NOMO-1 (cell line): Measurements from ENCODE around the gene TESK1.
"Not testable (repeated sequence)": the region's sequence is repeated elsewhere in the genome, so short reads cannot be mapped to it uniquely, and the experiment has no call there.

Experiments
- DNase-seq, 2 experiments: peaks; one replicate each; lab custom pipeline; 2025; ENCODE audit not compliant: unreplicated experiment in 2 of 2; lab: John Stamatoyannopoulos, UW

TESK1 gene

GRCh38 chr9:35612843-35613242 lies 7.8 kb downstream of the TESK1 start:
- DNase-seq = no peak

- DNase-seq = no peak
Observed at GRCh38 chr9:35615981-35616680, 11.1 kb downstream of the TESK1 start.

- peak; percentile 61 to 70 for DNase-seq
Observed at GRCh38 chr9:35616681-35617459, 11.8 kb downstream of the TESK1 start.

GRCh38 chr9:35617548-35617947 lies 12.5 kb downstream of the TESK1 start:
- DNase-seq = no peak

- DNase-seq = no peak
Observed at GRCh38 chr9:35618325-35618727, 13.3 kb downstream of the TESK1 start, which contains the start of gene CD72. CD72 (minus strand) TSS chr9:35618413; CDS start chr9:35618303, 110 bp downstream.

- no peak for DNase-seq
Observed at GRCh38 chr9:35618854-35619799, 14.1 kb downstream of the TESK1 start.

GRCh38 chr9:35619800-35620158 lies 14.7 kb downstream of the TESK1 start:
- no peak for DNase-seq

- no peak for DNase-seq
Observed at GRCh38 chr9:35627575-35627974, 22.5 kb downstream of the TESK1 start.

GRCh38 chr9:35628389-35628991 lies 23.4 kb downstream of the TESK1 start:
- DNase-seq = no peak

- no peak for DNase-seq
Observed at GRCh38 chr9:35629597-35629996, 24.5 kb downstream of the TESK1 start.

GRCh38 chr9:35635730-35636129 lies 30.7 kb downstream of the TESK1 start:
- no peak for DNase-seq

GRCh38 chr9:35636135-35636876 lies 31.2 kb downstream of the TESK1 start:
- DNase-seq = peak in 1 of 2 experiments; percentile 54

GRCh38 chr9:35636877-35637246 lies 31.8 kb downstream of the TESK1 start:
- DNase-seq = not testable (repeated sequence)

- DNase-seq = not testable (repeated sequence)
Observed at GRCh38 chr9:35637427-35637955, 32.4 kb downstream of the TESK1 start.

GRCh38 chr9:35638751-35639150 lies 33.7 kb downstream of the TESK1 start:
- DNase-seq = not testable (repeated sequence)

- DNase-seq = not testable (repeated sequence)
Observed at GRCh38 chr9:35639225-35639624, 34.2 kb downstream of the TESK1 start.

GRCh38 chr9:35639631-35640030 lies 34.6 kb downstream of the TESK1 start:
- DNase-seq = peak in 1 of 2 experiments; percentile 19

GRCh38 chr9:35640431-35640830 lies 35.4 kb downstream of the TESK1 start:
- not testable (repeated sequence) for DNase-seq

- peak in 1 of 2 experiments; percentile 32 for DNase-seq
Observed at GRCh38 chr9:35641478-35641877, 36.4 kb downstream of the TESK1 start.

- DNase-seq = no peak
Observed at GRCh38 chr9:35643046-35643445, 38.0 kb downstream of the TESK1 start.
